T1000 (cell line): ENCODE measurements around the gene ITGB8.

Experiments used
- DNase-seq: peaks from one replicate; lab custom pipeline; 2025; ENCODE audit warnings: mixed read lengths; lab: John Stamatoyannopoulos, UW

The ITGB8 gene

DNA sequence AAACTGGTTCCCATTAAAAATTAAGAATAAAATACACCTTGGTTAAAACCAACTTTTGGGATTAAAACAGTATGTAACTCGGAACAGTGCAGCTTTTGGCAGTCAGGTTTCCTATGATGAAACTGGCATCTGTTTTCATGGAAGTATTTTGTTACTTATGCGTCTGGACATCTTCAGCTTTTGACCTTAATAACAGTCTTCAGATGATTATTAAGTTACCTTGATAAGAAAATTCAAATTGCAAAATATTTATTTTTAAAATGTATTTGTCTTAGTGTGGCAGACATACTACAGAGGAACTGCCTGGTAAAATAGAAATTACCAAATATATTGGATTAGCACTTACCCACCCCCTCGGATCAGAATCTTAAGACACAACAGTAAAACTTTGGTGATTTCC, 100.0 kb downstream of the ITGB8 start:
- no peak for DNase-seq

DNA sequence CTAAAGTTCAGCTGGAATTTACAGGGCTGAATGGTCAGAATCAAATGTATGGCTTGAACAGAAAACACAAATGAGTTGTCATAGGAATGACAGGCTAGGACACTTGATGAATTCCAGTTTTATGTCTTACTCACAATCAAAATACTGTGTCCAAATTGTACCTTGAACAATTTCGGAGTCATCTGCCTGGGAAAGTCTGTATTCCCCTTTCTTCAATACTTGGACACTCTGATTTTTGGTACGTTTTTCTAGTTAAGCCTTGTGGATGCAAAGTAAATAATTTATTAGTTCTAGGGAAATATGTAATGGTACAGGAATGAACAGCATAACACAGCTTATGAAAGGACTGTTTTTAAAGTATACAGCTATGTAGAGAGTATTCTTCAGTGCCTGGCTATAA, 100.4 kb downstream of the ITGB8 start:
- DNase-seq: no peak

DNA sequence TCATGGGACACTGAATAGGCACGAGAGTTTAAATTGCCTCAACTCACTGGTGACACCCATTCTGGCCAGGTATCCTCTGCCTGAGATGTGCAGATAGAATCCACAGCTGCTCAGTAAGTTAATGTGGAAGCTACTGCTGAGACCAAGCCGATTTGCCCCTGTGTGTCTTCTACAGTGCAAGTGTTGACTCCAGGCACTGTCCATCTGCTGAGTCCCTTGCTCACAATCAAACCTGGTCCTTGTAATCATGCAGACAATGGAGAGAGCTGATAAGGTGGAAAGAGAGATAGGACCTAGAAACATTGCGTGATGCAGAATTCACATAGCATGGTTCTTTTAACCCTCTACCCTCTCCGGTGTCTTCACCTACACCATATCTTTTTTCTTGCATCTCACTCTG, 101.4 kb downstream of the ITGB8 start:
- DNase-seq: no peak

DNA sequence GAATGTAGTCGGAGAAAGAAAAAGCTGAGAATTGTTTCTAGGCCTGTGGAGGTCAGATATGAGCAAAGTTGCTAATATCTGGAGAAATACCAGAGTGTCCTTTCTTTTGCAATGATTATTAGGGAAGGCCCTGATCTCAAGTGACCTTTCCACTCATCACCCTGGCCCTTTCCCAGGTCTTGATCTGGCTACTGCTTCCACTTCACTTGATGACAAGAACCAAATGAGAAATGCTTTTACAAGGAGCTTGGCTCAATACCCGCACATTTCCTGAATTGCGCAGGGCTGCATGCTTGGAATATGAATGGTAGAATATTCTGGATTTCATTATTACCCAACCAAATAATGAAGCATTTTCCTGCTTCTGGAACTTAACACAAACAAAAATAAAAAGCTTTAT, 104.6 kb downstream of the ITGB8 start:
- DNase-seq: no peak

DNA sequence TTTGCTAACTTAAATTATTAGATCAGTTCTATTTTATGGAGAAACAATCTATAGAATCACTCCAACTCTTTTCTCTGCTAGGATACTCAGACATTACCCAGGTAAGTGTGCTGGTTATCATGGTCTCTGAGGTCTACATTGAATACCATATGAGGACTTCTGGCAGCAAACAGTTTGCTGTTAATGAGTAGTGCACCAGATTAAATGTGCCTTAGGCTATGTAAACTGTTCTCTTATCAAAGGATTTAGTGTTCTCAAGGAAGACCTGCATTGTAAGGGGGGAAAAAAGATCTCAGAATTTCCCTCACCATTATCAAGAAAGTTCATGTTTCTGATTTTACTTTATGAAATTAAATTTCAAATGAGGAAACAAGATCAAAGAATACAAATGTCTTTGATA, 107.5 kb downstream of the ITGB8 start:
- DNase-seq: no peak

DNA sequence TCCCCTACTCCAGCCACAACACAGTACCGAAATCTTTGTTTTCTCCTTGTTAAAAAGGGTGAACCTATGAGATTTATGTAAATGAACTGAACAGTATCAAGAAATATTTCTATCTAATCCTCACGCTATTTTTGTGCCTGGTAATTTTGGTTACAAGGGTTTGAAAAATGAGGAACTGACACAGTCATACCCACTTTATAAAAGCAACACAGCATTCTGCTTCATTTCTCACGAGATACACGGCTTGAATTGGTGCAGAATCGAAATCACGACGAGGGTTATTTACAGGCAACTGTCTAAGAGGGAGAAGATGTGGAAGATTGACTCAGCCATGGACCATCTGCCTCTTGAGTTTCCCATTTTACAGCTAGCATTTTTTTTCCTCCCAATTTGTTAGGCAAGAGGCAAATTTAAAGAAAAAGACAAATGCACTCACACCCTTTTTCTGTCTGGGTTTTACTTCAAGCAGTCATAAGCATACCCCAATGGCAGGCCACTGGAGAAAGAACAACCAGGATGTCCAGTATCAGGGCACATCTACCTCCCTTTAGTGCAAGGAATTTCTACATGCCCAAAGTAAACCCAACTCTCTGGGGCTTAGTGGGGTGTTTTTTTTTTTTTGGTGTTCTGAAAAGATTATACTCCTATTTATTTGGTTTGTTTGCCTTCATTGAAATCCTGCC, 108.1 kb downstream of the ITGB8 start:
- DNase-seq: no peak

DNA sequence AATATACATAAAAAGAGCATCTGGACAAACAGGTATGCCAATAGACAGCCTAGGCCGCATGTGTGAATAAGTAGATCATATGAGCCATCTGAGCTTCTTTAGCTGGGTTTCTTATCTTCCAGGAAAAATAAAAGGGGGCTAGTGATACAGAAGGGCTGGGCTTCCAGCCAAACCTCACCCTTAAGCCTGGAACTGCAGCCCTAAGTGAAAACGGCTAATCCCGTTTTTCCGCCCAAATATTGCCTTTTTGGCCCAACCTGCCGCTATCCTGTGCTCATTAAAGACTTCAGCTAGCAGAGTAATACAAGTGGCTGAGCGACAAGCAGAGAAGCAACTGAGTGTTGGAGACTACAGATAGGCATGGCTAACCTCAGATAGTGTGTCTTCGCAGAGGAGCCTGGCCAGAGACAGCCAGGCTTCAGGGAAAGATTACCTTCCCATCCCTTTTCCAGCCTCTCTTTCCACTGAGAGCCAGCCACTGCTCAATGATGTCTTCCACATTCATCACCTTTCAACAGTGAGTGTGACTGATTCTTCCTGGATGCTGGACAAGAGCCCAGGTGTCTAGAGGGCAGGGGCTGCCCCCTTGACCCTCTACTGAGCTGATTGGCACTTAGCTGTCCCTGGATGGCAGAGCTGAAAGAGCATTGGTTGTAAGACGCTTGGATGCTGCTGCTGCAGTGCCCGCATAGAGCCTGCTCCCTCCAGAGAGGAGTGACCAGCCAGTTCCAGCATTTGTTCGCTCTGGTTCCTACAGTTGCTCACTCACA, 108.9 kb downstream of the ITGB8 start:
- DNase-seq: no peak

DNA sequence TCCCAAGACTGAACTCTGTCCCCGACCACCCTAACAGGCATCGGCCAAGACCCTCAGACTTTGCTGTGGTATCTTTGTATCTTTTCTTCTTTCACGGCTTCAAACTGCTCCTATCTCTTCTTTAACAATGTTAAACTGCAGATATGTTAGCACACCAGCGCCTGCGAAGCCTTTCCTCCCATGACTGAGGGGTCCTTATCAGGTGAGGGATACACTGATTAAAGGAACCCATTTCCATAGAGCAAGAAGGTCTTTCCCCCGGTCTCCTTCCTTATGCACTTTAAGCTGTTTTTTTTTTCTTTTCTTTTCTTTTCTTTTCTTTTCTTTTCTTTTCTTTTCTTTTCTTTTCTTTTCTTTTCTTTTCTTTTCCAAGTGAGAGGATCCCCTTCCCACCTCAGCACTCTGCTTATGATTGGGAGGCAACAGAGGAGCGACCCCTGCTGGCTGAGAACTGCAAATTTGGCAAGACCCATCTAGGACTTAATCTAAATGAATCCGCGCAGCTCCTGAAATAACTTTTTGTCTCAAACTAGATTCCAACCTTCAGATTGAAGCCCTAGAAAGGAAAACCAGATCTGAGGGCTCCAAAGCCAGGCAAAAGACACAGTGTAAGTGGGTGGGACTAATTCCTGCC, 109.9 kb downstream of the ITGB8 start:
- no peak for DNase-seq

DNA sequence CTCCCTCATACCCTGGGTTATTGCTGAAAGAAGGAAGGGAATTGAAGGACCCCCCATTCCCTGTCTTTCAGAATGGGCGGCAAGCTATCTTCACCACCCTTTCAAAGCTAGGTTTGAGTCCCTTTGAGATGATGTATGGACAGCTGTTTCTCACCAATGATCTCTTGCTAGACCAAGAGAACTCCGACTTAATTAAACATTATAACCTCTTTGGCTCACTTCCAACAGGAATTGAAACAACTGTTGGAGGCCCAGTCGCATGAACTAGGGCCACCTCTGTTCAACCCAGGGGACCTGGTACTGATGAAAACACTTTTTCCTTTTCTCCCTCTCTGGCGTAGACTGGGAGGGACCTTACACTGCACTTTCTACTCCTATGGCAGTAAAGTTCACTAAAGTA, 110.6 kb downstream of the ITGB8 start:
- no peak for DNase-seq

DNA sequence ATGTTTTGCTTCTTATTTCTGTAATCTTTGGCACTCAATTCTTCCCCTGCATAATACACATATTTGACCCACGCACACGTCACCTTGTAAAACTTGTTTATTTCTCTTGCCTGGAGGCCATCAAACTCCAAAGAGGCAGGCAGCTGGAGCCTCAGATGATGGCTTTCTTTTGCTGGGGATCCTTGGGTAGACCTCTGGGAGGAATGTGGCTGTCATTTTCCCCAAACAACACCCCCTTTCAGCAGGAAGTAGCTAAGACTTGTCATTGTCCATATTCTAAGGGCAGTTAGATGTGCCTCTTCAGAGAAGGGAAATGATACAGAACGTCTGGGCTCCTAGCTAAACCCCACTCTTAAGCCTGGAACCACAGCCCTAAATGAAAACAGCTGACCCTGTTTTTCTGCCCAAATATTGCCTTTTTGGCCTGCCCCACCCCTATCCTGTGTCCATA, 111.3 kb downstream of the ITGB8 start:
- peak; percentile 25 for DNase-seq

DNA sequence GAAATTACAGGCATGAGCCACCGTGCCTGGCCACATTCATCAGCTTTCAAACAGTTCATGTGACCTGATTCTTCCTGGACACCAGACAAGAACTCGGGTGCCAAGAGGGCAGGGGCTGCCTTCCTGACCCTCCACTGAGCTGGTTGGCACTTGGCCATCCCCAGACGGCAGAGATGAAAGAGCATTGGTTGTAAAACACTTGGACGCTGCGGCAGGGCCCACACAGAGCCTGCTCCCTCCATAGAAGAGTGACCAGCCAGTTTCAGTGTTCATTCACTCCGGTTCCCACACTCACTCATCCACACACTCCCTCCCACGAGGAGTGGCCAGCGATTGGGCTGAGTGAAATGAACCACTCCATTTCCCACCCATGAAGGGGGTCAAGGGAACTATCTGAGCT, 112.3 kb downstream of the ITGB8 start:
- no peak for DNase-seq

DNA sequence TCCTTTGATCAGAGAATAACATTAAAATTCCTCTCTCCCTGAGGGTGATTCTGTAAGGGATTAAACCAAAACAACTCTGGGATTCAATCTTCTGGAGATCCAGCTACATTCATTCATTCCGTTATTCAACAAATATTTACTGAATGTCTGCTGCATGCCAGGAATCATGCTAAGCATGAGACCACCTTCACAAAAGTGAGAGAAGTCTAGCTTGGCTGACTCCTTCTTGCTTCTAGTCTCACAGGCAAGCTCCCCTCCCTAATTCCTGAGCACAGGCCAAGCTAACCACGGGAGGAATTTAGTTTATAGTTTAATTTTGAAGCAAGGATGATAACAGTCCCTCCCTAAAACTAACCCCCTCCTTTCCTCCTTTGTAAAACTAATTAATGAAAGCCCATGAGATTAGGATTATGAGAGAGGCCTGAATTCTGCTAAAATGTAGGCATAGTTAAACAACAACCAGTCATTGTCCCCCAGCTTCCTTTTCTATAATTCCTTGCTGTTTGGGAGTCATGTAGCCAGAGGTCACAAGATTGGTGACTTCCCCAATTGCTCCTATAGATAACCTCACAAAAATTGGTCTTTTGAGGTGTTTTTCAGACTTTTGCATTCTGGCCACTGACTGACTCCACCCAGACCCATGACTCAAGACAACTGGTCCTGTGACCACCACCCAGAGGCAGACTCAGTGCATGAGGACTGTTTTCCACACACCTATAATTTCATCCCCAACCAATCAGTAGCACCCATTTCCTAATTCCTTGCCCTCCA, 113.5 kb downstream of the ITGB8 start:
- no peak for DNase-seq

DNA sequence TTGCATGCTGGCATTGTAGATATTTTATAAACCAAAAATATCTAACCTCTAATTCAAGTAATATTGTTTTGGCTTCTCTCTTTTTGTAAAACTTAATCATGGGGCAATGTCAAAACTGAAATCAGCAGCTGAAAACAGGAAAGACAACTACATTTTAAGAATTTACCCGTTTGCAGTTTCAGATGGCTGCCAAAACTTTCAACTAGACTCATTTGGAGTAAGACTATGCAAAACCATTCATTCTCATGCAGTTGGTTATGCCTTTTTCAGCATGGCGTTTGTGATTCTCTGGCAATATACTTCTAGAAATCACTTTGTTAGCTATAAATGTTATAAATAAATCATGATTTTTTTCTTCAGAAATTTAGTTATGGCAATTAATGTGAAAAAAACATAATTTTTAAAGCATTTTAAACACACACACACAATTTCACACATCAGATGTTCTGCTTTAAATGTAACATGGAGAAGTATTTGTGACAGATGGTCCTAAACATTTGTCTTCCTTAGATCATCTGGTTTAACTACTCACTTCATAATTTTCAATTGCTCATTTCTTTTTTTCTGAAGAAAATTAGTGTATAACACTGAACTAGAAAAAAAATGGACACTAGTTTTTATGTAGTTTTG, 116.4 kb downstream of the ITGB8 start:
- no peak for DNase-seq

DNA sequence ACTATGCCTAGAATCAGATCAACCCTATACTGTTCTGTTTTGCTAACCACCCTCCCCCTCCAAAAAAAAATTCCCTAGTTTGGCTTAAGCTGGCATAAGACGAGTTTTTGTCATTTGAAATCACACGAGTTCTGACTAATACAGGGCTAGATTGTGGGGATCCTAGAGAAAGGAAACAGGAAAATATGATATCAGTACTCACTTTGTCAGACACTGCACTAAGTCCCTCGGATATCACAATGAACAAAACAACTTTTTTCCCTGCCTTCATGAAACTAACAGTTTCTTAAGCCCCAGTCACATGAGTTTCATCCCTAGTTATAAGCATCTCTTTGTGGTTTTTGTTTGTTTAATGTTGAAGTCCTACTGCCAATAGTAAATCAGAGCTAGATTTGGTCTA, 118.5 kb downstream of the ITGB8 start:
- DNase-seq: no peak

DNA sequence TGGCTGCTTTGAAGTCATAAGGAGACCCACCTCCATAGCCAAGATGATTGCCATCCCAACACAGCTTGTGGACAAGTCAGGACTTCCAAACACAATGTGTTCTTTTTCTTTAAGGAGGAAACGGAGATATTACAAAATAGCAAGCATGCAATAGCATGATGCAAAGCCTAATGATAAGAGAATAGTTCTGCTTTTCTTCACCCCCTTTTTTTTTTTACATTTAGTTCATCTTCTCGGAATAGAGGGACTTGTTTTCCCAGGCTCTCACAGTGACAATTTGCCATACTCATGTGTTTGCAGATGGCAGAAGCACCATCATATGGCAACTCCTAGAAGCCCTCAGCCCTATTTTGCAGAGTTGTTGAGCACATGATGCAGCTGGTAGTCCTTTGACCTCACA, 119.8 kb downstream of the ITGB8 start:
- no peak for DNase-seq

DNA sequence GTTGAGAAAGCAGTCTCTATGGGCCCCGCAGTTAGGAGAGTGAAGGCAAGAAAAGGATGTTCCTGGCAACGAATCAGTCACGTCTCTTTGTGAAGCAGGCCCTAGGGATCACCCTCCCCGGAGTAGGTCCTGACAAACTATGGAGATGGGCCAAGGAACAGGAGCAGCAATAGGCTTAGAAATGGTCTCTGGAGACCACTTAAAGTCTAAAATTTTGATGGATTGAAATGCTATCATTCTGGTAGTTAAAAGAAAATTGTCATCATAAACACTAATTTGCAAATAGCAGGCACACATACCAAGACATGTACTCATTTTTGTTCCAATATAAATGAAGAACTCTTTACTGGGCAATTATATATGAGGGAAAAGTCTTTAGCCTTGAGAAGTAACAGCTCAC, 123.5 kb downstream of the ITGB8 start:
- no peak for DNase-seq

DNA sequence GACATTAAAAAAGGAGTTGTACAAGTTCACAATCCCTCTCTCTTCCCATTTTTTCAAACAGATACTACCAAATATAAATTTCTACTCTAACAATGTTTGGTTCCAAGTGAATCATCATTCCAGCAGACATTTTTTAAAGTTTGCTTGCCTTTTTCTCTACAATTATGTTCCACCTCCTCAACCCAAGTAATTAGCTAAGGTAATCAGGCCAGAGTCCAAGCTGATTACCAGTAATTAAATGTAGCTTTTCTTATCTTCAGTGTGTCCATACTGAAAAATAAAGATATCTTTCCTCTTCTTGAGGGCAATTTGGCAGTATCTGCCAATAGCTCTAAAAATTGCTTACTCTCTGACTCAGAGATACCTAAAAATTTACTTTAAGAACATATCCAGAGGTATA, 126.0 kb downstream of the ITGB8 start:
- no peak for DNase-seq

DNA sequence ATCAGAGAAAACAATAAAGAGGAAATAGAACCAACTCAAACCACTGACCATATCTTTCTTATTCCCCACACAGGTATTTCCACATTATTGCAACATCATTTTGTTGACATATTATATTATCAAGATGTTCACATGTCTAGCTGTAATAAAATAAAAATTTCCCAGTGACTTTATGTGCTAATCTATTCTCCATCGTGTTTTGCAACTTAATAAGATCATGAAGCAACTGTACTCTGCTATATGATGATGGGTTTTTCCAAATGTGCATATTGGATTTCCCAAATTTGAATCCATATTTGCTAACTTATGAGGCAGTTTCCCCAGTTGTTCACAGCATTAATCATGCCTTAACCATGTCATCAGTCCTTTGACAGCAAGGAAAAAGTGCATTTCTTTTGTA, 127.8 kb downstream of the ITGB8 start:
- no peak for DNase-seq

DNA sequence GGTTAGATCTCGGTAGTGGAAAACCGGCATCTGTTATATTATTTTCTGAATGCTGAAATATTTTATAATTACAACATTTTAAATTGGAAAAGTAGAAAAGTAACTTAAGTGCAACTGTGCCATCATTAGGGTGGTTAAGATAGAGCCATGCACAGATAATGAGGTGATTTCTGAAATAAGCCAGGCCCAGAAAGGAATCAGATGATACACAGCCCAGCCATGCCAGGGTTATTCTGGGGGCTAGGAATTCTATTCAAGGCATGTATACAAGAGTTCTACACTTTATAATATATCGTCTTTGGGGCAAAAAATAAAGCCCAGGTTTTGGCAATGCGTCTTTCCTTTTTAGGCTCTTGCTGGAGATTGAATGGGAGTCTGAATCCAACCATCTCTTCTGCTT, 128.7 kb downstream of the ITGB8 start:
- no peak for DNase-seq

DNA sequence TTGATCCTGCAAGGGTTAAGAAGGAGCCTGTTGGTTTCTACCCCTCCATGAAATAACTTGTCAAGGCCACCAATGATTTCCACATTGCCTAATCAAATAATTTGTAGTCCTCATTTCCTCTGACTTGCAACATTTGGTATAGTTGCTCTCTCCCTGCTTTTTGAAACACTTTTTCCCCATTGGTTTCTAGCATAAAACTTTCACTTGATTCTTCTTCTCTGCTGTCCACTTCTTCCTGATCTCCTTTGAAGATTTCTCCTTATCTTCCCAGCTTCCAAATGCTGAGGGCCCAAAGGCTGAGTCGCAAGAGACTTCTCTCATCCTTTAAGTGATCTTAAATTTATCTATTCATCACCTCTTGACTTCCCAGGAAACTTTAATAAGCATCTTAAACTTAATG, 134.2 kb downstream of the ITGB8 start:
- DNase-seq: no peak
